DMS79 treated with DMSO at 0.1 percent for 48 hours (cell line): ENCODE measurements around the gene LRP6.
A peak's percentile ranks its signal among the peaks of the same experiment; 100 is the strongest.
"Not testable (repeated sequence)": the region's sequence is repeated elsewhere in the genome, so short reads cannot be mapped to it uniquely, and the experiment has no call there.

Source experiments
- DNase-seq: peaks from one replicate; lab custom pipeline; 2025; lab: John Stamatoyannopoulos, UW

Gene LRP6

DNA sequence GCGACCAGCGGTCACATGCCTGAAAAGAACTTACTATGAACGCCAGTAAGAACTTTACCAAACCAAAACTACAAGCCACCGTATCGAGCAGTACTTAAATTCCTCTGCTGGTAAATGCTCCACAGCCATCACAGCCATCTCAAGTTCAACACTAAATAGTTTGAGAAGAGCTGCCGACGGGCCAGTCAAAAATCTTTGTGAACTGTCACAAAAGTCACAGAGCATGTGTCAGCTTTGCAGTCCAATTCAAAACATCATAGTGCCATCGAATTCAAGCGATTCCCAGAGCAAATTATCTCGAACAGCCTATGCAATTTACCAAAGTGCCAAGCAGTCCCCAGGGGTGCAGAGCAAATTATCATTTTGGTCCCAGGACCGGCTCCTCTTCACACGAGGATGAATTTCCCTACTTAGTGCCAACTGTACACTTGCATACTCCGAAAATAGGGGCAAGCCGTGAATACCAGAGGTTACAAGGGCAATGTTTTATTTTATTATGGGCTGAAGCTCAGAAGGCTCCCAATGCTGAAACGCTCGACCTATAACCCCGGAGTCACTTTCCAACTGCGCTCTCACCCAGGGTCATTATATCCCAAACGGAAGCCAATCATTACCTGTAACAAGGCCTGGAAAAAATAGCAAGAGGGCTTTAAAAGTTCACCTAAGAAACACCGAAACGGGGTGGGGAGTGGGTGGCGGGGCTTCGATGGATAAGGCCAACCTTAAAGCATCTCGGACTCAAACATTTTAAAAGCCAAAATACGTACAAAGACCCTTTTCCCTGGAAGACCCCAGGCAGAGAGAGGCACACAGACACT is 1.1 kb downstream of the LRP6 start:
- peak; percentile 24 for DNase-seq

DNA sequence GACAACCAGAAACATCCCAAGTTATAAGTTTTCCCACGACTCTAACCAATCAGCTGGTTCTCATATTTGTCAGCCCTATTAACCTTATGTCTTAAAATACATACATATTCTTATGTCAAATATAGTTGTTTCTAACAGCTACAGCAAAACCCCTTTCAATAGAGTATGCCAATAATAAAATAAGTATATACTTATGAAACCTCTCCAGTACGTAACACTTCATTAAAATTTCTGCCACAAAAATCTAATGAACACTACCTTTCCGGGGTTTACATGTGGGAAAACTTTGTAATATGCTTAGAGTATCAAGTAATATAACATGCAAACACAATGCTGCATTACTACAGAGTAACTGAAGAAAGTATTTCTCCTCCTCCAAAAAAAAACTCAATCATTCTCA is 1.8 kb downstream of the LRP6 start:
- no peak for DNase-seq

GRCh38 chr12:12263909-12264308 is 2.9 kb downstream of the LRP6 start:
- DNase-seq: no peak

- DNase-seq: not testable (repeated sequence)
Observed at GRCh38 chr12:12256291-12256757, 10.5 kb downstream of the LRP6 start.

DNA sequence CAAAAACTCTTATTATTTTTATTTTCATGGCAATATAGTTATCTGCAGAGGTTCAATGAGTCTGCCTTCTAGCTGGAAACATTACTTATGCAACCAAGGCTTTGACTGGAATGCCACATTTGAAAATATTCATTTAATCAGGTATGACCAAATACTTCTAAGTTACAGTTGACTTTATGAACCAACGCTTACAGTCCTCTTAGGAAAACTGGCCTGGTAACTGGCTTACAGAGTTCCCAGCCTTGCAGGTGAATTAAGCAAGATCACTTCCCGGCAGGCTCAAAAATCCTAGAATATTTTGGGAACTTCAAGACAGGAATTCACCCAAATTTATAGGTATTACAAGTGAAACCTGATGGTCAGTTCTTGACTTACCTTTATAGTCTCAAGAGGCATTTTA is 12.3 kb downstream of the LRP6 start:
- DNase-seq: no peak

GRCh38 chr12:12249216-12250050 is 17.4 kb downstream of the LRP6 start:
- DNase-seq: no peak

- DNase-seq: no peak
Observed at GRCh38 chr12:12247584-12247983, 19.3 kb downstream of the LRP6 start.

GRCh38 chr12:12244341-12244740 is 22.5 kb downstream of the LRP6 start:
- DNase-seq: no peak

- no peak for DNase-seq
Observed at GRCh38 chr12:12240662-12241340, 26.0 kb downstream of the LRP6 start.

DNA sequence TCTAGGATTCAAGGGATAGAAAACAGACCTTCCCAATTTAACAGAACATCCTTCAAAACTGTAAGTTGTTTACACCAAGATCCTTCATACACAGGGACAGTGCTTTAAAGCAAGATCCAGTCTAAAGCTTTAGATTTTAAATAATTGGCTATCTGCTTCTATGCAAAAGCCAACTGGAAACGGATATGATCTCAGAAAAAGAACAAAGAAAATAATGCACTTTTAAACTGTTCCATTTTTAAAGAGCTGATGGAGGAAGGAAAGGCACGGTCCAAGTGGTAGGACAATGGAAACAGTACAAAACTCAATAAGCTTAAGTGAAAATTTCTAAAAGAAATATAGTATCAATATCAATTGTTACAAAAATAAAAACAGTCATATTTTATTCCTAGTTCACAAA is 27.7 kb downstream of the LRP6 start:
- DNase-seq: no peak

GRCh38 chr12:12238605-12239004 is 28.2 kb downstream of the LRP6 start:
- DNase-seq: no peak

DNA sequence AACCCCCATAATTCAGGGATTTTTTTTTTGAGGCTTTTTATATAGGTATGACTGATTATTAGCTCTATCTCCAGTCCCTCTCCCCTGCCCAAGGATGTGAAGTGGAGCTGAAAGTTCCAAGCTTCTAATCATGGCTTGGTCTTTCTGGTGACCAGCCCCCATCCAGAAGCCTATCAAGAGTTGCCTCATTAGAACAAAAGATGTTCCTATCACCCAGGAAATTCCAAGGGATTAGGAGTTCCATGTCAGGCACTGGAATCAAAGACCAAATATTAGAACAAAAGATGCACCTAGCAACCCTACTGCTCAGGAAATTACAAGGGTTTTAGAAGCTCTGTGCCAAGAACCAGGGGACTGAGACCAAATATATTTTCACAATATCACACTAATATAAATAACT is 29.9 kb downstream of the LRP6 start:
- DNase-seq: no peak

GRCh38 chr12:12230275-12230674 is 36.6 kb downstream of the LRP6 start:
- no peak for DNase-seq

GRCh38 chr12:12229556-12230092 is 37.2 kb downstream of the LRP6 start:
- DNase-seq: no peak

GRCh38 chr12:12228402-12228801 is 38.4 kb downstream of the LRP6 start:
- no peak for DNase-seq

GRCh38 chr12:12226187-12226586 is 40.7 kb downstream of the LRP6 start:
- DNase-seq: no peak

DNA sequence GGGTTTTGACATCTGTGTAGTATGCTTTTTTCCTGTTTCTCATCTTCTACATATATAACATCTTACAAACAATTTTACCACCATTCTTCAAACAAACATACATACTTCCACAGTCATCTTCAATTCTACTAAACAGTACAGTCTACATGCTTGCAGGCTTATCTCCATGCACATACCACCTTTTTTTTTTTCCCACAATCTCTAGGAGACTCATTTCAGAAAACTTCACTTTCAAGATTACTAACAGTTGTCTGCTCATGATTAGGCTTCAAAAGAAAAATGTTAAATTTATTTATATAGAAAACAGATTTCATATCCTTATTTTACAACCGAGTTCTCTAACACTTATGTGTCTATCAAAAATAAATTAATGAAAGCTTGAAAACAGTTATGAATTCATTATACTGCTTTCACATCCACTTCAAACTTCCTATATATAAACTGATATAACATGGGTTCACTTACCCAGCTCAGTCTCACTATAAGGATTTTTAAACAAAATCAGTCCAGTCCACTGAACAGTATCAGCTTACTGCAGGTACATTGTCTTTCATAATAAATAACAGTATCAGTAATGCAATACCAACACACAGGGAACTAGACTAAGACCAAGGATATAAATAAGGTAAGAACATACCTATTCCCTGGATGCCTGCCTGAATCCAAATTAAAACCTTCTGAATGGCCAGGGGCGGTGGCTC is 42.5 kb downstream of the LRP6 start:
- no peak for DNase-seq

GRCh38 chr12:12221560-12221959 is 45.3 kb downstream of the LRP6 start:
- no peak for DNase-seq

DNA sequence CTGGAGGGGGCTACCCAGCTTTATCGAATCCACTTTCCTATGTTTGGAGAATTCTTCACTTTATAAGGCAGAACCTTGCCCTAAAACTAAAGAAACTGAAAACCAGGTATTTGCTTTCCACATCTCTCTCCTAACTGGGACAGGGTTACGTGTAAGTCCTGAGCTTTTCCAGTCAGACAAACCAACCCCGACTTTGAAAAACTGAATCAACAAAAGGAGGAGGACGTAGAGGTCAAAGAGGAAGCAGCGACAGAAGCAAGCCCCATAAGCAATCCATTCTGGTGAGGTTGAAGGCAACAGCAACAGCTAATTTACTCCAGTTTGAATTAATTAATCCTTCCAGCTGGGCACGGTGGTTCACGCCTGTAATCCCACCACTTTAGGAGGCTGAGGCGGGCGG is 47.2 kb downstream of the LRP6 start:
- DNase-seq: no peak

GRCh38 chr12:12217018-12217359 is 49.9 kb downstream of the LRP6 start:
- no peak for DNase-seq

GRCh38 chr12:12216349-12217017 is 50.4 kb downstream of the LRP6 start:
- no peak for DNase-seq
